RCC 7860 (cell line): ENCODE data around the gene SHF.
"Not testable (repeated sequence)": the region's sequence is repeated elsewhere in the genome, so short reads cannot be mapped to it uniquely, and the experiment has no call there.

Source experiments
- DNase-seq: peaks from one replicate; pipeline ENCODE4 v3.0.0-alpha.2; 2015; ENCODE audit warnings: low spot score
- FAIRE-seq: peaks from 2 replicates; lab custom pipeline; 2012; peaks lifted over from hg19 to GRCh38; lab: Jason Lieb, UNC

Gene SHF

GRCh38 chr15:45148076-45149059 is 39.4 kb downstream of the SHF start:
- FAIRE-seq (no peak), DNase-seq (no peak)

GRCh38 chr15:45147606-45148005 is 40.2 kb downstream of the SHF start:
- DNase-seq (no peak), FAIRE-seq (no peak)

- FAIRE-seq (no peak), DNase-seq (no peak)
Measured at GRCh38 chr15:45146405-45146804, 41.4 kb downstream of the SHF start.

GRCh38 chr15:45144775-45145174 is 43.0 kb downstream of the SHF start:
- no peak for FAIRE-seq
- DNase-seq, result no peak

- DNase-seq (no peak), FAIRE-seq (no peak)
Measured at GRCh38 chr15:45143946-45144345, 43.8 kb downstream of the SHF start.

GRCh38 chr15:45143056-45143455 is 44.7 kb downstream of the SHF start:
- no peak for FAIRE-seq
- DNase-seq, result no peak

- DNase-seq, result no peak
- no peak for FAIRE-seq
Measured at GRCh38 chr15:45141386-45141785, 46.4 kb downstream of the SHF start.

GRCh38 chr15:45140557-45141250 is 47.1 kb downstream of the SHF start:
- FAIRE-seq, result no peak
- DNase-seq, result no peak

GRCh38 chr15:45139770-45140169 is 48.0 kb downstream of the SHF start:
- FAIRE-seq, result no peak
- no peak for DNase-seq

GRCh38 chr15:45138814-45139765 is 48.7 kb downstream of the SHF start:
- no peak for FAIRE-seq
- no peak for DNase-seq

- DNase-seq (no peak), FAIRE-seq (no peak)
Measured at GRCh38 chr15:45137703-45138102, 50.1 kb downstream of the SHF start.

GRCh38 chr15:45136378-45136764 is 51.4 kb downstream of the SHF start:
- DNase-seq, result no peak

GRCh38 chr15:45135705-45136377 is 51.9 kb downstream of the SHF start:
- DNase-seq, FAIRE-seq: not testable (repeated sequence)

More at GRCh38 chr15:45136378-45136764, 51.4 kb downstream of the SHF start:
- no peak for FAIRE-seq

GRCh38 chr15:45134682-45135604 is 52.8 kb downstream of the SHF start:
- DNase-seq, result no peak
- FAIRE-seq, result no peak

- FAIRE-seq, result no peak
- no peak for DNase-seq
Measured at GRCh38 chr15:45134046-45134445, 53.7 kb downstream of the SHF start.

- no peak for FAIRE-seq
- no peak for DNase-seq
Measured at GRCh38 chr15:45133561-45133920, 54.2 kb downstream of the SHF start.

GRCh38 chr15:45132844-45133560 is 54.8 kb downstream of the SHF start:
- FAIRE-seq, result no peak
- no peak for DNase-seq

- no peak for DNase-seq
- no peak for FAIRE-seq
Measured at GRCh38 chr15:45131510-45131909, 56.3 kb downstream of the SHF start.
